ENCODE data around the gene RYR3. TPM values are rescaled to one million over a fixed set of nuclear protein-coding genes. Genes with fewer than 3 reads are reported as not detected.

RYR3 gene
- total and polyA plus RNA-seq, 2 of the 13 experiments (the other 11 are each of a cell fraction or from before 2014, with no cell fraction given): not detected

- Histone ChIP-seq H3K4me2 (ENCODE audit: low read depth, low read length) (no peak overlapping the region), H3K9me3 (ENCODE audit: low read length) (no peaks in the 10 kb centered on the region), H3K4me1 (ENCODE audit: insufficient read depth, low read length) (no peaks in the 10 kb centered on the region), H3K27me3 (ENCODE audit: control insufficient read depth in 1 of 2, insufficient read depth in 2 of 2, low read length in 2 of 2) (peaks cover 0 to 5% of the 10 kb centered on the region in 2 experiments; a peak in 2 of 5 replicates), H3K36me3 (replicated peaks in 1 of 2; ENCODE audit: control insufficient read depth in 1 of 2, insufficient read depth in 2 of 2, low read length in 2 of 2) (no peaks in the 10 kb centered on the region), H2AFZ (ENCODE audit: low read length) (no peak overlapping the region), H3K79me2 (ENCODE audit: insufficient read depth, low read length) (no peaks in the 10 kb centered on the region), H3K27ac (ENCODE audit: extremely low read length, insufficient read depth, low read length) (no peak overlapping the region), H4K20me1 (ENCODE audit: insufficient read depth, low read length) (no peaks in the 10 kb centered on the region), H3K9ac (ENCODE audit: insufficient read depth, low read depth, low read length) (no peak overlapping the region), H3K4me3 (replicated peaks in 1 of 3; ENCODE audit: insufficient read depth in 1 of 3, low read depth in 2 of 3, low read length in 3 of 3) (no peak overlapping the region)
- in situ Hi-C loops (cut with HindIII; ENCODE audit: extremely low pct_ligation_motif_present, low pct_unique_long_range_greater_than_20kb): no loop called here
- ATAC-seq: no peak
- ChIA-PET CTCF (ENCODE audit: low intra/inter-chr PET ratio, low total read pairs) (no interaction called here), POLR2A (no interaction called here)
- intact Hi-C loops (cut with micrococcal nuclease; ENCODE audit: unreplicated experiment): no loop called here
- 60% methylated on average over 5 of the region's 5 CpGs for WGBS (ENCODE audit: low lambda C conversion rate)
- FAIRE-seq: no peak
- TF ChIP-seq THAP7 (CRISPR knock-in tag; IDR thresholded peaks at IDR 0.05): no peak
- TF ChIP-seq ZBTB2 (CRISPR knock-in tag; IDR thresholded peaks at IDR 0.05; ENCODE audit: low read depth): no peak
- BruUV-seq (replicated peaks): no TSS peak
- no peak for DNase-seq (ENCODE audit: low spot score)
Observed at GRCh38 chr15:33782966-33783365, 472.2 kb downstream of the RYR3 start.

- Histone ChIP-seq H3K36me3 (replicated peaks in 1 of 2; ENCODE audit: control insufficient read depth in 1 of 2, insufficient read depth in 2 of 2, low read length in 2 of 2) (no peaks in the 10 kb centered on the region), H4K20me1 (ENCODE audit: insufficient read depth, low read length) (no peaks in the 10 kb centered on the region), H3K4me3 (replicated peaks in 1 of 3; ENCODE audit: insufficient read depth in 1 of 3, low read depth in 2 of 3, low read length in 3 of 3) (no peak overlapping the region), H3K27me3 (ENCODE audit: control insufficient read depth in 1 of 2, insufficient read depth in 2 of 2, low read length in 2 of 2) (peaks cover 0 to 11% of the 10 kb centered on the region in 2 experiments; a peak in 2 of 5 replicates), H3K4me1 (ENCODE audit: insufficient read depth, low read length) (no peaks in the 10 kb centered on the region), H3K27ac (ENCODE audit: extremely low read length, insufficient read depth, low read length) (no peak overlapping the region), H3K9ac (ENCODE audit: insufficient read depth, low read depth, low read length) (no peak overlapping the region), H3K9me3 (ENCODE audit: low read length) (no peaks in the 10 kb centered on the region), H3K79me2 (ENCODE audit: insufficient read depth, low read length) (no peaks in the 10 kb centered on the region), H3K4me2 (ENCODE audit: low read depth, low read length) (no peak overlapping the region), H2AFZ (ENCODE audit: low read length) (no peak overlapping the region)
- in situ Hi-C loops (cut with HindIII; ENCODE audit: extremely low pct_ligation_motif_present, low pct_unique_long_range_greater_than_20kb) (no loop called here), intact Hi-C loops (cut with micrococcal nuclease; ENCODE audit: unreplicated experiment) (no loop called here)
- ChIA-PET POLR2A (no interaction called here), CTCF (ENCODE audit: low intra/inter-chr PET ratio, low total read pairs) (no interaction called here)
- 45% methylated on average over 4 of the region's 6 CpGs for WGBS (ENCODE audit: low lambda C conversion rate)
- no peak for DNase-seq (ENCODE audit: low spot score)
- ATAC-seq: no peak
- FAIRE-seq: no peak
- BruUV-seq (replicated peaks): no TSS peak
- TF ChIP-seq PRDM15 (CRISPR knock-in tag; IDR thresholded peaks at IDR 0.05): no peak
- TF ChIP-seq MTERF4 (CRISPR knock-in tag; IDR thresholded peaks at IDR 0.05): no peak
- TF ChIP-seq TBX2 (CRISPR knock-in tag; IDR thresholded peaks at IDR 0.05; ENCODE audit: borderline replicate concordance): no peak
- TF ChIP-seq EED (CRISPR knock-in tag; IDR thresholded peaks at IDR 0.05): no peak
- no peak for TF ChIP-seq ZBTB21 (CRISPR knock-in tag; IDR thresholded peaks at IDR 0.05)
- no peak for TF ChIP-seq CTCF (CRISPR knock-in tag; IDR thresholded peaks at IDR 0.05)
- TF ChIP-seq SSRP1 (CRISPR knock-in tag; IDR thresholded peaks at IDR 0.05): no peak
Observed at GRCh38 chr15:33785366-33785765, 474.6 kb downstream of the RYR3 start.

All from HepG2 (cell line).